DMS53 treated with DMSO at 0.1 percent for 48 hours (cell line): ENCODE data around the gene BCAR1.
"Not testable (repeated sequence)": the region's sequence is repeated elsewhere in the genome, so short reads cannot be mapped to it uniquely, and the experiment has no call there.

Experiments
- DNase-seq: peaks from one replicate; lab custom pipeline; 2025; ENCODE audit not compliant: unreplicated experiment; lab: John Stamatoyannopoulos, UW

The BCAR1 gene

DNA sequence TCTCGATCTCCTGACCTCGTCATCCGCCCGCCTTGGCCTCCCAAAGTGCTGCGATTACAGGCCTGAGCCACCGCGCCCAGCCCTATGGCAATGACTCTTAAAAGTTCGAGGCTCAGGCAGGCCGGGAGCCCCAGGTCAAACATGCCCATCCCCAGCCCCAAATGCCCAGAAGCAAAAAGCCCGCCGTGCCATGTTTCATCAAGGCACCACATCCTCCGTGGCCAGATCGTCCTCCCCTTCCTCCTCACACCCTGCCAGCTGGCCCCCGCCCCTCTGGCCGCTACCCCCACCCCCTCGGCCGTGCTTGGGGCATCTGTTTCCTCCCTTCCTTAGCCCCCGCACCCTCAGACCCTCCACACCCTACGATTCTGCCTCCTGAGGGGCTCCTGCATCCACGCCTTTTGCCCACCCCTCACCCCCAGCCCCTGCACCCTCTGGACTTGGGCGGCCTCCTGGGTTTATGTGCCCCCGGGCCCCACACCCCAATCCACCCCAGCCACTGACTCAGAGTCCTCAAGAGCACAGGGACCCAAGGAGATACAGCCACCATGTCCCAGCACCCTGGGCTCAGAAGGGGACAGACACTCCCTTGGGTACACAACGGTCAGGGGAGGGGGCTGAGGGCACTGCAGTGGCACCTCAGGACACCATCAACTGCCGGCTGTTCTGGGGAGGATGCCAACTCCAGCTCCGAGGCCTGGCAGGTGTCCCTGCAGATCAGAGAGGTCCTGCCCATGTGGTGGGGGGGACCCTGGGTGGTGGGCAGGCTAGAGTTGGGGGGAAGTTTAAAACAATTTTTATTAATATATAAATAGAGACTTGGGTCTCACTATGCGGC lies 25.5 kb downstream of the BCAR1 start:
- DNase-seq, result no peak

DNA sequence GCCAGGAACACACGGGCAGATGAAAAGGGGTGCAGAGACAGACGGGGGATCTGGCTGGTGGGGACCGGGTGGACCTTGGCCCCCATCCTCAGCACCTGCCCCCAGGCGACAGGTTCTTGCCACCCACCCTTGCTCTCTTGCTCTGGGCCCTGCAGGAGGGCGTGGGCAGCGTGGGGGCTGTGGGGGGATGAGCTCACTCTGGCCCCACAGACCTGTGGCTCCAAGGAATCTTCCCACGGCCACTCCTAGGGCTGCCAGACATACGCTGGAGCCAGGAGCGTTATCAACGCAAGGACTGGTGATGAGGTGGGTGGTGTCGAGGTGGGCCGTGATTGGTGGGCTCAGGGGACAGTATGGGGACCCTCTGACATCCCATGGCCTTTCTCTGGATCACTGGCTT lies 26.3 kb downstream of the BCAR1 start:
- no peak for DNase-seq

DNA sequence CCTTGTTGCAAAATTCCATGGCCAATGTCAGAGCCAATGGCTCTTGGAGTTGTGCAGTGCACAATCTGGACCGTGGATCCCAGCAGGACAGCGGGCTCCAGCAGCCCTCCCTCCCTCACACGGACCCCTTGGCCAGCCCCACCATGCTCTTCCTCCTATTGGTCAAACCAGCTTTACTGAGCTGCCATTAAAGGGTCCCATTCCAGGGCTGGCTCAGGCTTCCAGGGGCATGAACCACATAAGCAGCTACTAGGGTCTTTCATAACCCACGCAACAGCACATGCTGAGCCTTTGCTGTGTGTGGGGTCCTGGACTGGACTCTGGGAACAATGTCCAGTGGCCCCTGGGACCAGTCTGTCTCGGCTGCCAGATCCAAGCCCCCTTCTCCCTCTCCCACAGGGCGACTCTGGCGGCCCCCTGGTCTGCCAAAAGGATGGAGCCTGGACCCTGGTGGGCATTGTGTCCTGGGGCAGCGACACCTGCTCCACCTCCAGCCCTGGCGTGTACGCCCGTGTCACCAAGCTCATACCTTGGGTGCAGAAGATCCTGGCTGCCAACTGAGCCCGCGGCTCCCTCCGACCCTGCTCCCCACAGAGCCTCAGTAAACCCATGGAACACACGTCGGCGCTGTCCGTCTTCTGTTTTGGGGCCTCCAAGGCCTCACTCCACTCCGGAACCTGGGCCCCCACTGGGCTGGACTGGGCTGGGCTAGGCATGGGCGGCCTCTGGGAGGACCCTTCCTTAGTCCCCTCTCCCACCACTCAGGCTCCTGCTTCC lies 26.9 kb downstream of the BCAR1 start:
- no peak for DNase-seq

DNA sequence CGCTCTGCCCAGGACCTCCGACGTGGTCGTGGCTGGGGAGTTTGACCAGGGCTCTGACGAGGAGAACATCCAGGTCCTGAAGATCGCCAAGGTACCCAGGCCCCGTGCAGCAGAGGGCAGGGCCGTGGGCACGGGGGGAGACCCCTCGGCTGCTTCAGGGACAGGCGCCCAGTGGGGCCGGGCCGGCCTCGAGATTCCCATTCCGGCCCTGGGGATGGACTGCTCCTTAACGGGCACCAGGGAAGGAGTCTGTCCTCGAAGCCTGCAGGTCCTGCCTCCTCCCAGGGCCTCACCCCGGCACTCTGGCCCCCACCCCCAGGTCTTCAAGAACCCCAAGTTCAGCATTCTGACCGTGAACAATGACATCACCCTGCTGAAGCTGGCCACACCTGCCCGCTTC lies 28.3 kb downstream of the BCAR1 start:
- not testable (repeated sequence) for DNase-seq

DNA sequence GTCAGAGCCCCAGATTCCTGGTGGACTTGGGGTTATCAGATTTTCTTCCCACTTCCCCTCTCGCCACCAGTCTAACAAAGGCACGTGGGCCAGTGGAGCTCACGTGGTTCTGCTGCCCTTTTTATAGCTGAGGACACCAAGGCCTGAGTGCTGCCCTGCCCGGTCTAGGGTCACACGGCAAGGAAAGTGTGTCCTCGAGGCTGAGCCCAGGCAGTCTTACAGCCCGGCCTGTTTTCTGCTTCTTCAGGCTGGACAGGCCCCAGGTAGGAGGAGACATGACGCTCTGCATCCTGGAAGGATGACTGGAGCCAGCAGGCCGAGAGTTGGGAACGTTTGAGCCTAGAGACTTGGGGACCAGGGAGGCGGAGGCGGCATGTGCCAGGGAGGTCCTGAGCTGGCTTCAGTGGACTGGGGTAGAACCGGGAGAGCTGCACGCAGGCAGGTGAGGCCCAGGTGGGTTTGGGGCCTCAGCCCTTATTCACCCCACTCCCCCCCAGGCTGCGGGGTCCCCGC lies 29.1 kb downstream of the BCAR1 start:
- DNase-seq, result no peak

DNA sequence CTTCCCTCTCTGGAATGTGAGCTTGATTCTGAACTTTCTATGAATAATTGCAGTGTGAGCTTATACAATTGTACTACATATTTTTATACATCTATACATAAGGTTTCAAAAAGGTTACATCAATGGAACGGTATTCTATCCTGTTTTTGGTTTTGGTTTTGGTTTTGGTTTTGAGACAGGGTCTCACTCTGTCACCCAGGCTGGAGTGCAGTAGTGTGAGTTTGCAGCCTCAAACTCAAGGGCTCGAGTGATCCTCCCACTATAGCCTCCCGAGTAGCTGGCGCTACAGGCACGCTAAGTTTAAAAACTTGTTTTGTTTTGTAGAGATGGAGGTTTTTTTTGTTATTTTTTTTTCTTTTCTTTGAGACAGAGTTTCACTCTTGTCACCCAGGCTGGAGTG lies 31.6 kb downstream of the BCAR1 start:
- DNase-seq, result no peak

DNA sequence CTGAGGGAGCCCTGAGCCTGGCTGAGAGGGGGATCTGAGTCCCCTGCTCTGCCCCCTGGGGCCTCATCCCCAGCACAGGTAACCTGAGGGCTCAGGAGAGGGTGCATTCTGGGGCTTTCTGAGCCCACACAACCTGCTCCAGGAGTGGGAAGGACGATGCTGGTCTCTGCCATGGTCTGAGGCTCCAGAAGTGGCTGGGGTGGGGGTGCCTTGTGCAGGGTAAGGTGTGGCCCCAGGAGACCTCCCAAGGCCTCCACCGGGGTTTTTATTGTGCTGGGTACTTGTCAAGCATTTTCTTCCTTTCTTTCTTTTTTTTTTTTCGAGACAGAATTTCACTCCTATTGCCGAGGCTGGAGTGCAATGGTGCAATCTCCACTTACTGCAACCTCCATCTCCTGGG lies 32.3 kb downstream of the BCAR1 start:
- DNase-seq, result no peak

DNA sequence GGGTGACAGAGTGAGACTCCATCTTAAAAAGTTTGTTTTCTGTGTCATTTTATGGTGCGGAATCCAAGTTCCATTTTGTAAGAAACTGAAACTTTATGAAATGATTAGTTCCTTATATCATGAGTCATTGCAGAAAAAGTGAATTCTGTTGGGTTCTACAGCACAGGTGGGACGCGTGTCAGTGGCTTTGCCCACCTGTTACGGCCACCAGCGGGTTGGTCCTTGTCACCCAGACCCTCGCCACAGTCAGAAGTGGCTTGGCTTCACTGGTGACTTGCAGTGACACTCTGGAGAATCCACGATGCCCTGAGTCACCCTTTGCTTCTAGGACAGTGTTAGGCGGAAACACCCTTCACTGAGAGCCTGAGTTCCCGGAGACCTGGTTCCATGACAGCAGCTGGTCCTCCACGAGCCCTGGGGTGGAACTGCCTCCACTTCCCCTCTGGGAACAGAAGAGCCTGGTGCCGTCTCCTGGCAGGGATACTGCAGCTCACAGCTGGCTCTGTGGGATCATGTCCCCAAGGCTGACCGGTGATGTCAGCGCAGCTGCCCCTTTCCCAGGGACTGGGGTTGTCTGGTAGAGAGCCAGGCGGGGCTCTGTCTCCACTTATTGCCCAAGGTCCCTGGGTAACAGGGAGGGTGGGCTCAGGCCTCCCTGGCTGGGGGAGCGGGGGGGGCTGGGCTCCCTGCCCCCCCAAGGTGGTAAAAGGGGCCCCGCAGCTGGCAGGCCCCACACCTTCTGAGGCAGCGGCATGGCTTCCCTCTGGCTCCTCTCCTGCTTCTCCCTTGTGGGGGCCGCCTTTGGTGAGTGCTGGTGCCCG lies 33.0 kb downstream of the BCAR1 start, which contains the start of gene CTRB1:
Gene CTRB1 (plus strand): TSS at position 733 of the 821 bp plus-strand sequence. CDS start 20 bp downstream, at position 753.
- DNase-seq, result no peak

DNA sequence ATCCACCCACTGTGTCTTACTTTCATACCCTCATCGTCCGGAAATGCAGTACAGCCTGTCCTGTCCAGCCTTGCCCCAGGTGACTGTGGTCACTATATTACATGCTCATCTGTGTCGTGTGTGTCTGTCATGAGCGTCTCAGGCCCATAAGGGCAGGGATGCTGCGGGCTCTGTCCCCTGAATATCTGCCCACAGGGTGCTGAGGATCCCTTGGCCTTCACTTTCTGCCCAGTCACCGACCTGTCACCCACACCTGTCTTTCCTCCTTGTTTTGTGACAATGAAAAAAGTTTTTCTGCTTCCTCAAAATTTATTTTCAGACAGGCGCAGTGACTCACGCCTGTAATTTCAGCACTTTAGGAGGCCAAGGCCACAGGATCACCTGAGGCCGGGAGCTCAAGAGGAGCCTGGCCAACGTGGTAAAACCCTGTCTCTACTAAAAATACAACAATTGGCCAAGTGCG lies 34.0 kb downstream of the BCAR1 start:
- DNase-seq, result no peak

DNA sequence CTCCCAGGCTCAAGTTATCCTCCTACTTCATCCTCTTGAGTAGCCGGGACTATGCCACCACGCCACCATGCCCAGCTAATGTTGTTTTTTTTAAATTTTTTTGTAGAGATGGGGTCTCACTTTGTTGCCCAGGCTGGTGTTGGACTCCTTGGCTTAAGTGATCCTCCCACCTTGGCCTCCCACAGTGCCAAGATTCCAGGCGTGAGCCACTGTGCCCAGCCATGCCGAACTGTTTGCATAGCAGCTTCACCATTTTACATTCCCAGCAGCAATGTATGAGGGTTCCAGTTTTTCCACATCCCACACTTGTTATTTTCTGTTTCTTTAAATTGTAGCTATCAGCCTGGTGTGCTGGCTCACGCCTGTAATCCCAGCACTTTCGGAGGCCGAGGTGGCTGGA lies 34.8 kb downstream of the BCAR1 start:
- DNase-seq, result no peak

DNA sequence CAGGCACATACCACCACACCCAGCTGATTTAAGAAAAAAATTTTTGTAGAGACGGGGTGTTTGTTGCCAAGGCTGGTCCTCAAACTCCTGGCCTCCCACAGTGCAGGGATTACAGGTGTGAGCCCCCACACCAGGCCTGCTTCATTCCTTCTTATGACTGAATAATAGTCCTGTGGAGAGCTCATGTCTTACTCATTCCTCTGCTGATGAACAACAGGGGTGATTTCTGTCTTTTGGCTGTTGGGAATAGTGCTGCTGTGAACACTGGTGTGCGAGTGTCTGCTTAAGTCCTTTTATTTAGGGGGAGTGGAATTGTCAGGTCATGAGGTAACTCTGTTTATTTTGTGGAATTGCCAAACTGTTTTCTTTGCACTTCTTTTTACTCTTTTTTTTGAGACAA lies 35.3 kb downstream of the BCAR1 start:
- DNase-seq, result no peak

DNA sequence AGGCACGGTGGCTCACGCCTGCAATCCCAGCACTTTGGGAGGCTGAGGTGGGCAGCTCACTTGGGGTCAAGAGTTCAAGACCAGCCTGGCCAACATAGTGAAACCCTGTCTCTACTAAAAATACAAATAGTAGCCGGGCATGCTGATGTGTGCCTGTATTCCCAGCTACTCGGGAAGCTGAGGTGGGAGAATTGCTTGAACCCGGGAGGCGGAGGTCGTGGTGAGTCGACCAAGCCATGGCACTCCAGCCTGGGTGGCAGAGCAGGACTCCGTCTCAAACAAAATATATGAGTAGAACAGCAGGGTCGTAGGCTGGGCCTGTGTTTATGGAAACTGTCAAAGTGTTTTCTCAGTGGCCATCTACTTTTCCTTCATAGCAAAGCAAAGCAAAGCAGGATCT lies 40.1 kb downstream of the BCAR1 start:
- not testable (repeated sequence) for DNase-seq

DNA sequence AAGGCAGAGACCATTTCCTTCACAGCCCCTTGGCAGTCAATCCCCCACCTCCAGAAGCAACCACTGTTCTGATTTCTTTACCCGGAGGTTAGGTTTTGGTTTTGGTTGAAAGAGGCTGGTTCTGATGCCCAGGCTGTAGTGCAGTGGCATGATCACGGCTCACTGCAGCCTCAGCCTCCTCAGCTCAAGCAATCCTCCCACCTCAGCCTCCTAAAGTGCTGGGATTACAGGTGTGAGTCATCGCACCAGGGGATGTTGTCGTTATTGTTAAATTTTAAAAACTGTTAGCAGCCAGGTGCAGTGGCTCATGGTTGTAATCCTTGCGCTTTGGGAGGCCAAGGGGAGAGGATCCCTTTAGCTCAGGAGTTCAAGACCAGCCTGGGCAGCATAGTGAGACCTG lies 41.5 kb downstream of the BCAR1 start:
- no peak for DNase-seq

DNA sequence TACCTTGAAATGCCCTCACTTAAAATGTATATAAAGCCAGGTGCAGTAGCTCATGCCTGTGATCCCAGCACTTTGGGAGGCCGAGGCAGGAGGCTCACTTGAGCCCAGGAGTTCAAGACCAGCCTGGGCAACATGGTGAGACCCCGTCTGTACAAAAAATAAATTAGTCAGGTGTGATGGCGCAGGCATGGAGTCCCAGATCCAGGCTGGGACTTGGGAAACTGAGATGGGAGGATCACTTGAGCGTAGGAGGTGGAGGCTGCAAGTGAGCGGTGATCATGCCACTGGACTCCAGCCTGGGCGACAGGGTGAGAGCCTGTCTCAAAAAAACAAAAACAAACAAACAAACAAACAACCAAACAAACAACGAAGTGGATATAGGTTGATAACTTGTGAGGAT lies 41.9 kb downstream of the BCAR1 start:
- not testable (repeated sequence) for DNase-seq

DNA sequence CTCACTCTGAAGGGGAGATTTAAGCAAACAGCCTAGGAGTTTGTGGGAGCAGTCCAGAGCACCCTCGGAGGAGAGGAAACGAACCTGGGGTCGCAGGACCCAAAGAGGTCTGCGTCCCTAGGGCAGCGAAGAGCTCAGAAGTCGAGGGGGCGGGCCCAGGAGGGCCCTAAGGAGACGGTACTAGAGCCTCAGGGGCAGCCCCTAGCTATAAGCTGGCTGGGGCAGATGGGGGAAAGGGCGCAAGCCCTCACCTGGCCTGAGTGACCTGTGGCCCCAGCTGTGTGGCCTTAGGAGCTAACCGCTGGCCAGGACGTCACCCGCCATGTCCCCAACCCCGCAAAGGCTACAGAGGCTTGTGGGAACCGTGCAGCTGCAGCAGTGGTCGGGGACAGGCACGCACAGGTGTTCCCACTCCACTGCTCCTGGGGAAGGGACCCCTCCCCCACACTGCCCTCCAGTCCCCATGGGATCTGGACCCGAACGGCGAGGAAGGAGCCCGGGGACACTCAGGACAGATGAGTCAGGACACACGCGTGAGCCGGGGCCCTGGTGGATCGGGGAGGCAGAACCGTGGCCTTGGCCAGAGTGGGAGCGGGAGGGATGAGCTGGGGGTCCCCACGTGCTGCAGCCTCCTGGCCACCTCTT lies 42.4 kb downstream of the BCAR1 start:
- DNase-seq, result no peak

DNA sequence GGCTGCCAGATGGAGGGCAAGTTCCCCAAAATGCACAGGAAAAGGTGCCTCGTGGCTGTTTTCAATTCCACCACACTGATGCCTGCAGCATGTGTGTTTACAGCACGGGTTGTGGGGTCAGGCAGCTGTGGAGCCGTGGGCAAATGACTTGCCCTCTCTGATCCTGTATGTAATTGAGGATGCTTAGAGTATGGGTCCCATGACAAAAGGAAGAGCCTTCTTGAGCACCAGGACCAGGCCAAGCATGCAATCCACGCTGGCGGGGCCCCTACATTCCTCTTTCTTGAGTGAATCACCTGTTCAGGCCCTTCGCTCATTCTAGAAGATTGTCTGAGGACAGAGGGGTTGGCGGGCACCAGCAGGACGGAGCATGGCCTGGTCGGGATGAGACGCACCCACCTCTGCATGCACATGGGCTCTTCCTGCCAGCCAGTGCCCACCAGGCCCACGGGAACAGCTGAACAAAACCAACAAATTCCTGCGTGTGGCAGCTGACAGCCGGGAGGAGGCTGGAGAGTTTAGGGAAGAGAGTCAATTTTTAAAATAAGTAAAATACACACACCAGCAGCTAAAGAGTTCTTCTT lies 43.1 kb downstream of the BCAR1 start:
- no peak for DNase-seq

DNA sequence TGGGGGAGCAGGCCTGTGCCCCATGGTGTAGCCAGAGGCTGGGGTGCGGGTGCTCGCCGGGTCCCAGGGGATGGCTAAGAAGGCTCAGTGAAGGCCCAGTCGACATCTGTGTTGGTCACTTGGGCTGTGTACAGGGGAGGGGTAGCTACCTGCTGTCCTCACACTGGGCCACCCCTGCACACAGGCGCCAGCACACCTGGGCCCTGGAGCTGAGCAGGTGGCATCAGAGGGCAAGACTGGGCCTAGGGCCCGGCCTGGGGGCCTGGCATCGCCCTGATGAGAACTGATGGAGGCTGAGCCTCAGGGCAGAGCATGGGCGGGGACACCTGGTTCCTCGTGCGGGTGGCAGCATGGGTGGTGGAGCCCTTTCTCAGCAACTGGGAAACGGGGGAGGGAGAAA lies 43.6 kb downstream of the BCAR1 start:
- DNase-seq, result no peak

DNA sequence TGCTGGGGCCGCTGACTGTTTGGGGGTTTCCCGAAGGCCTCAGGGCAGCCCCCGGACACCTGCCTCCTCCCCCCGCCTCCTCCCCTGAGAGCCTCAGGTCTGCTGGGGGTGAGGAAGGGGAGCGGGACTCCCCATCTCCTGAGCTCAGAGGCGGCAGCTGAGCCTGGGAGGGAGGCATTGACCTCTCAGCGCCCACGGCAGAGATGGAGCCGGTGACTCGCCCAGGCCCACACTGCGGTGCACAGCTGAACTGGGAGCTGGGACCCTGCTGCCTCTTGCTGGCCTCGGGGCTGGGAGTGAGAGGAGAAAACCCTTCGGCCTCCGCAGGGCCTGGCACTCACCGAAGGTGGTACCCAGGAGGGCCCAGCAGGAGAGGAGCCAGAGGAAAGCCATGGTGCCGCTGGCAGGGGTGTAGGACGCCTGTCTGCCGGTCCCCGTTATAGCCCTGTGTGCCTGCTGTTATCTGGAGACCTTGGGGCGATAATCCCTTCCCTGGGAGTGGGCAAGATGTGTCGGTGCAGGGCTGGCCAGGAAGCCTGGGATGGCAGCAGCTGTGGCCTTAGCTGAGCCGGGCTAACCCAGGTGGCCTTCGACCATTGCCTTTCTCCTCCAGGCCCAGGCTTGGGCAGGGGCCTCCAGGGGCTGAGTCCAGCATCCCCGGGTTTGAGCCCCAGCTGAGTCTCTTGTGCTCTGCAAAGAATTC lies 44.5 kb downstream of the BCAR1 start, which contains the start of gene CTRB2:
Gene CTRB2 (minus strand): TSS at position 413 of the 703 bp plus-strand sequence. CDS start 20 bp downstream, at position 393.
- no peak for DNase-seq

DNA sequence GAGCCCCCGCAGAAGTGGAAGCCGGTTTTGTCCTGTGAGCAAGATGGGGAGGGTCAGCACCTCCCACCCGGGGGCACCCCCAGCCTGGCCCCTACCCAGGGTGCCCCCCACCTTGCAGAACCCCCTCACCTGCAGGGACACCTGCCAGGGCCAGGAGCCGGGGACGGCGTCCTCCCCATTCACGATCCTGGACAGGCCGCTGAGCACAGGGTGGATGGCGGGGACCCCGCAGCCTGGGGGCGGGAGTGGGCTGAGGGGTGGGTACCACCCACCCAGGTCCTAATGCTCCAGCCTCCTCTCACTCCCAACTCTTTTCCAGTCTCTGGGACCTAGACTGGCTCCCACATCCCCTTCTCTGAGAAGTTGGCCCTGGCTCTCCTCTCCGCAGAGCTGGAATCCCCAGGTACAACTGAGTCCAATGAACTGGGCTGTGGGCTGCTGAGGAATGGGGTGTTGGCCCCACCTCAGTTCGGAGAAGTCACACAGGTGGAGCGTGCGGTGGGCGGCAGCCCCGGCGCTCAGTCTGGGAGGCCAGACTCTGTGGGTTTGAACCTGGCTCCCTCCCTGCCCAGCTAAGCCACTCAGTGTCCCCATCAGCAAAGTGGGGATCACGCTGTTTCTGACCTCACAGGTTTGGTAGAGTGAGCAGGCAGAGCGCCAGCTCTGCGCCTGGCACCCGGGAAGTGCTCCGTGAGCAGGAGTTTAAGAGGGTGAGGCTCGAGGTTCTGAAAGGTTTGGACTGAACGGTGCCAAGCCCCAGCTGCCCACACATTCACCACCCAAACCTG lies 45.3 kb downstream of the BCAR1 start:
- DNase-seq, result not testable (repeated sequence)
